Measurements from ENCODE around the gene KLHDC7B.

The KLHDC7B gene

GRCh38 chr22:50507991-50508884 lies 37.5 kb upstream of the KLHDC7B start, which contains the start of gene NCAPH2:
Gene NCAPH2, plus strand, starts transcription at chr22:50508224. Its CDS starts 114 bp downstream, at chr22:50508338.
- peak within 1 kb of the TSS; percentile 98 for H3K4me3 ChIP-seq
- peak within 1 kb of the TSS; percentile 85 to 94 for H3K27ac ChIP-seq
- DNase-seq (ENCODE audit: low spot score): no peak
- TF ChIP-seq CTCF (IDR thresholded peaks at IDR 0.05): no peak

- DNase-seq (ENCODE audit: low spot score): no peak
- TF ChIP-seq CTCF (IDR thresholded peaks at IDR 0.05): no peak
- peak overlapping the region; percentile 85 to 94 for H3K27ac ChIP-seq
- peak overlapping the region; percentile 94 for H3K4me3 ChIP-seq
Observed at GRCh38 chr22:50508897-50509296, 36.8 kb upstream of the KLHDC7B start.

- Histone ChIP-seq H3K27ac (no peak overlapping the region), H3K4me3 (no peak overlapping the region)
- DNase-seq (ENCODE audit: low spot score): no peak
- TF ChIP-seq CTCF (IDR thresholded peaks at IDR 0.05): no peak
Observed at GRCh38 chr22:50513175-50513574, 32.5 kb upstream of the KLHDC7B start.

GRCh38 chr22:50516068-50516467 lies 29.6 kb upstream of the KLHDC7B start:
- DNase-seq (ENCODE audit: low spot score): no peak
- Histone ChIP-seq H3K4me3 (no peak overlapping the region), H3K27ac (no peak overlapping the region)
- no peak for TF ChIP-seq CTCF (IDR thresholded peaks at IDR 0.05)

- Histone ChIP-seq H3K27ac (no peak overlapping the region), H3K4me3 (no peak overlapping the region)
- TF ChIP-seq CTCF (IDR thresholded peaks at IDR 0.05): no peak
- no peak for DNase-seq (ENCODE audit: low spot score)
Observed at GRCh38 chr22:50516891-50517290, 28.8 kb upstream of the KLHDC7B start.

- TF ChIP-seq CTCF (IDR thresholded peaks at IDR 0.05): no peak
- H3K27ac ChIP-seq: no peak overlapping the region
- no peak overlapping the region for H3K4me3 ChIP-seq
- no peak for DNase-seq (ENCODE audit: low spot score)
Observed at GRCh38 chr22:50517495-50518260, 28.0 kb upstream of the KLHDC7B start.

Measured in coronary artery (tissue), 2 donors.